Embryonic facial prominence (tissue), 1 donor: ENCODE measurements around the gene CDH1.

Source experiments
- DNase-seq: peaks from one replicate; pipeline ENCODE4 v3.0.0-alpha.2; 2016; ENCODE audit errors: extremely low spot score

The CDH1 gene

GRCh38 chr16:68851601-68852000 lies 114.5 kb downstream of the CDH1 start:
- no peak for DNase-seq

- DNase-seq: no peak
Observed at GRCh38 chr16:68857479-68857878, 120.4 kb downstream of the CDH1 start.

GRCh38 chr16:68859828-68860227 lies 122.7 kb downstream of the CDH1 start:
- no peak for DNase-seq

DNA sequence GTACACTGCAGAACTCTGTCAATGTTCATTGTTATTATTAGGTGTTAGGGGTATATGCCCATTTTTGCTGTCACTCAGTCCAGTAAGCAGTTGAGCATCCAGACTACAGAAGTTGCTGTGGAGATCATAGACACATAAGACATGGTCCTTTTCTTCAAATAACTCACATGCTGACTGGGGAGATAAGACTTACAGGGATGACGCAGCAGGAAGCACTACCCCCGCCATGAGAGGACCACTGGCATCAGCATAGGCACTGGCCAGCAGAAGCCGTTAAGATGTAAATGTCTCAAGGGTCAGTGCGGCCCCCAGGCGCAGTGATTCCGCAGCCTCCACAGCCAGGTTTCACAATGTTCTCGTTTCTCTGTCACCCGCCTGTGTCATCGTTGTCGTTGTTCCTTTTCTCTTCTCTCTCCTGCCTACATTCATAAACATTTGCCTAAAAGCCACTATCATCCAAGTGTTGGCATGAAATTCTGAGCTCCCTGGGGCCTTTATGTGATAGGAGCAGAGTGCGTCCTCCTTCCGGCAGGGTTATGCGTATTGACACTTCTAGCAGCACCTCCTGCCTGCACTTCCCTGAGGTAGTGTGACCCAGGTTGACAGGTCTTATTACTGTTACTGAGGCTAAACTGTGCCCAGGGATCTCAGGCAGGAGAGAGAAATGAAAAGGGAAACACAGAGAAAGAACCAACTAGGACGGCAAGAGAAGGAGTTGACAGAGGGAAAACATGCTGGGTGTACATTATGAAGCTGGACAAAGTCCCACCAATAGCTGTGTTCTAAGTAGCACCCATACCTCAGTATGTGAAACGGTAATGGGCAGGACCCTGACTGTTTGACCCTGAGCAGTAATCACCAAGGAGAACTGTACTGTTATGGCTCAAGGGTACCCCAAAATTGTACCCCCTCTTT lies 124.1 kb downstream of the CDH1 start:
- no peak for DNase-seq

DNA sequence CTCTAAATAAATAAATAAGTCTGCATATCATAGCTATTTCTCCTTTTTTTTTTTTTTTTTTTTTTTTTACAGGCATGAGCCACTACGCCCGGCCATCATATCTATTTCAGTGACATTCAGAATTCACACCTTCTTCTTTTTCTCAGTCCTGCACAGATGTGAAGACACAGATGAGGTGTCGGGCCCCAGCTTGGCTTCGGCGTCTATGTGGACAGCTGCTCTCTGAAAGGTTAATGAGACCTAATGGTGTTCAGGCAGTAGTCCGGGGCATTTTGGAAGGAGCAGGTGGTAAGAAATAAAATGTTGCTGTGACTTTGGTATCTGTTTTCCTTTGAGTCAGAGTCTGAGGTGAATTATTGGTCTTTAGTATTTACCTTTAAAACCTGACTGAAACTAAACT lies 129.8 kb downstream of the CDH1 start:
- no peak for DNase-seq

- no peak for DNase-seq
Observed at GRCh38 chr16:68869492-68870088, 132.5 kb downstream of the CDH1 start.

GRCh38 chr16:68873635-68874471 lies 136.8 kb downstream of the CDH1 start:
- no peak for DNase-seq

- no peak for DNase-seq
Observed at GRCh38 chr16:68875871-68876270, 138.8 kb downstream of the CDH1 start.

- DNase-seq: no peak
Observed at GRCh38 chr16:68883685-68884084, 146.6 kb downstream of the CDH1 start.

- DNase-seq: no peak
Observed at GRCh38 chr16:68884401-68884800, 147.3 kb downstream of the CDH1 start.
